ENCODE results near the gene CARMIL1. TPM values are rescaled to one million over a fixed set of nuclear protein-coding genes. Genes with fewer than 3 reads are reported as not detected.

Gene CARMIL1
- polyA plus RNA-seq, 4 donors: 35.3 to 74.5 (median 47.2) TPM

DNA sequence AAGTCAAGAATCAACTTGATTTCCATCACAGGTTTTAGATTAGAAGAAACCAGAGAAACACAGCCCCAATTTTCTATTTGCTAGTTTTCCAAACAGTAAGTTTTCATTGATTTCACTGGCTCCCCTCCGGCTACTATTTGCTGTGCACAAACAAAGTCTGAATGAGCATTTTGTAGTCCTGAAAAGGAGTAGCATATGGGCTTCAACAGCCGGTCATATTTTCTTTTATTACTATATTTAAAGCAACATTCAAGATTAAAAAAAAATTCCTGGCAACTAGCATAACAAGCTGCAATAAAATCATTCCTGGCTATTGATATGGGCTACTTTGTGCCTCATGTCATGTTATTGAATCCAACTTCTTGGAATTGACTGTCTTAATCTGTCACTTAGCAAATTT lies 48.3 kb downstream of the CARMIL1 start:
- WGBS, 3 donors: 17 to 56% (median 36%) methylated on average over 2 of the region's 2 CpGs
- FAIRE-seq: no peak
- Histone ChIP-seq H3K9me3 (ENCODE audit: control insufficient read depth in 2 of 2, insufficient read depth in 1 of 2, low read depth in 1 of 2, low read length in 1 of 2) (no peaks in the 10 kb centered on the region), H3K4me3 (ENCODE audit: low read depth in 1 of 3, low read length in 3 of 3) (no peak overlapping the region), H3K4me1 (ENCODE audit: control insufficient read depth in 3 of 3, insufficient read depth in 2 of 3, low read depth in 1 of 3, low read length in 2 of 3) (peaks cover 20 to 24% (median 21%) of the 10 kb centered on the region in 3 donors), H3K27me3 (ENCODE audit: control insufficient read depth in 3 of 3, insufficient read depth in 3 of 3, low read length in 3 of 3) (no peaks in the 10 kb centered on the region), H3K27ac (ENCODE audit: low read depth in 1 of 3, low read length in 2 of 3) (no peak overlapping the region), H3K36me3 (ENCODE audit: control insufficient read depth in 3 of 3, insufficient read depth in 2 of 3, low read depth in 1 of 3, low read length in 3 of 3) (no peaks in the 10 kb centered on the region)
- no peak for DNase-seq

DNA sequence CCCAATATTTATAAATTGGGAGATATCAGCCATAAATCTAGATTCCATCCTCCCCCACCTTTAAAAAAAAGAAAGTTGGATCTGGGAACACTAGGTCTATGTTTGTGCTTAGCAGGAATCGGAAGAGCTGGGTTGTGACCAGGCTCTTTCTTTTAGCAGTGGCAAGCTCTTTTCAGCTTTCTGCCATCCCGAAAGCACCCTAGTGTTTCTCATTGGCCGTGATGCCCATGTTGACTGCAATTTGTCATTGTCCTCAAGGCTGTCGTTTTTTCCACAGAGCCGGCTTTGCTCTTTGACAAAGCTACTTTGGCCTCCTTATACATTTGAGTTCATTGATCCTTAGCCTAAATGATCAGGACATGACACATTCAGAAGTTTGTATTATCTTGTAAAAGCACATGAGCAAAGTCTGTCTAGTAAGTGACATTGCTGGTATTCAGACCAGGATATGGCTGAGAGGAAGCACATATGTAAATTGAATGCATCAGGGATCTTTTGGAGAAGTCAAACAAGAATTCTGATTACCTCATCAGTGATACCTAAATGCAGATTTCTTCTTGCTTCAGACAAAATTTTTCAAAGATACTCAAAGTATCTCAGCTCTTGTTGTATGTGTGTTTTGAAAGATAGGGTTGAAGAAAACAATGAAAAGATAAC lies 50.1 kb downstream of the CARMIL1 start:
- no peak for FAIRE-seq

DNA sequence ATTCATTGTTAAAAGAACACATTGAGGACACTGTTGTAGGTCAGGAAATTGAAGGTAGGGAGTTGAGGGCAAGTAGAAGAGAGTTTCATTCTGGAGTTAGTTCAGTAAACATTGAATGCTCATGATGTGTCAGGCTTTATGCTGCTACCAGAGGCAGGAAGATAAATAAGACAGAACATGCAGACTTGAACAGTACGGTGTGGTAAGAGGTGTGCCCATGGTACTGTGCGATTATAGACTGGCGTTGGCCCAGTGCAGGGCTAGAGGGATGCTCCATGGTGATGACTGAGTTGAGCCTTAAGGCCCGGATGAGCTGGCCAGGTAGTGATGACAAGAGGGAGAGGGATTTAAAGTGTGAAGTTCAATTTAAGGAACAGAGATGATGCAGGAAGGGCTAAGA lies 50.8 kb downstream of the CARMIL1 start:
- DNase-seq (no peak), FAIRE-seq (no peak)
- 71 to 85% (median 83%) methylated on average over 4 of the region's 4 CpGs for WGBS, 3 donors
- Histone ChIP-seq H3K9me3 (ENCODE audit: control insufficient read depth in 2 of 2, insufficient read depth in 1 of 2, low read depth in 1 of 2, low read length in 1 of 2) (no peaks in the 10 kb centered on the region), H3K27me3 (ENCODE audit: control insufficient read depth in 3 of 3, insufficient read depth in 3 of 3, low read length in 3 of 3) (no peaks in the 10 kb centered on the region), H3K4me1 (ENCODE audit: control insufficient read depth in 3 of 3, insufficient read depth in 2 of 3, low read depth in 1 of 3, low read length in 2 of 3) (peaks cover 19 to 26% (median 20%) of the 10 kb centered on the region in 3 donors), H3K27ac (ENCODE audit: low read depth in 1 of 3, low read length in 2 of 3) (peak overlapping the region in 2 of 3 donors; percentile 11 to 20), H3K36me3 (ENCODE audit: control insufficient read depth in 3 of 3, insufficient read depth in 2 of 3, low read depth in 1 of 3, low read length in 3 of 3) (no peaks in the 10 kb centered on the region), H3K4me3 (ENCODE audit: low read depth in 1 of 3, low read length in 3 of 3) (no peak overlapping the region)

More for the DNA sequence above, 50.1 kb downstream of the CARMIL1 start:
- Histone ChIP-seq H3K27me3 (ENCODE audit: control insufficient read depth in 3 of 3, insufficient read depth in 3 of 3, low read length in 3 of 3) (no peaks in the 10 kb centered on the region), H3K36me3 (ENCODE audit: control insufficient read depth in 3 of 3, insufficient read depth in 2 of 3, low read depth in 1 of 3, low read length in 3 of 3) (no peaks in the 10 kb centered on the region), H3K9me3 (ENCODE audit: control insufficient read depth in 2 of 2, insufficient read depth in 1 of 2, low read depth in 1 of 2, low read length in 1 of 2) (no peaks in the 10 kb centered on the region), H3K4me1 (ENCODE audit: control insufficient read depth in 3 of 3, insufficient read depth in 2 of 3, low read depth in 1 of 3, low read length in 2 of 3) (peaks cover 20 to 26% (median 22%) of the 10 kb centered on the region in 3 donors), H3K27ac (ENCODE audit: low read depth in 1 of 3, low read length in 2 of 3) (peak overlapping the region in 1 of 3 donors; percentile 11), H3K4me3 (ENCODE audit: low read depth in 1 of 3, low read length in 3 of 3) (no peak overlapping the region)
- DNase-seq: peak in 1 of 2 donors; percentile 49
- WGBS, 3 donors: 78 to 82% (median 80%) methylated on average over 5 of the region's 5 CpGs

DNA sequence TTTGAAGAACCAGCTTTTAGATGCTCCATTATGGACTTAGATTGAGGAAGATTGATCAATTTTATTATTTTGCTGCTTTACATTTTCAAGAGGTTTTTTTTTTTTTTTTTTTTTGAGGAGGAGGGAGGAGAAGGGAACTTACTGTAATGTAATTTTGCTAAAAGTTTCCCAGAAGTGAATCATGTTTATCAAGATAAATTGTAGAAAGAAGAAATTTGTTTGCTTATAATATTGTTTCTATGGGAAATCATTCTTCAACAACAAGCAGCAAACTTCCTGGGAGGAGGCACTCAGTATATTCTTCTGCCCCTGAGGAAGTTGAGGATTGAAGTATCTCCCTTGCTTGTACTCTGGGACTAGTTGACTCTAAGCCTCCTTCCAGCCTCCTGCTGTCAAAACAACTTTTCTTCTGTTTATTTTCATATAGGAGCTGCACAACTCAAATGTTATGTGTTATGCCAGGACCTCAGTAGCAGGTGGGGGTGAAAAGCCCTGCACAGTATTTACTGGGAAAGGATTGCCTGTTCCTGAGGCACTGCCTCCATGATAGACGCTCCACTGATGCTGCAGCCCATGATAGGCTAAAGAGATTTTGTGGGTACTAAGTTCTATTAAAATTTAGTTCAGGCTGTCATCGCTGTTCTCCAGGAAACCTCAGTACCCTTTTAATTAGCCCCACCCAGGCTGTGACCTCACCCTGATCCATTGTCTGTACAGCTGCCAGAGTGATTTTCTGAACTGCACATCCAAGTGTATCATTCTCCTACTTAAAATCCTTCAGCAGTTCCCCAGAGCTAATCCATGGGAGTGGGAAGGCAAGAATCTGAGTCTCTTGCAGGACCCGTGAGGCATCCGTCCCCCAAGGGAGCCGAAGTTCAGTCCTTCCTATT lies 51.9 kb downstream of the CARMIL1 start:
- H3K27ac ChIP-seq (ENCODE audit: low read depth in 1 of 3, low read length in 2 of 3): no peak overlapping the region
- WGBS, 3 donors: 39 to 54% (median 53%) methylated on average over 5 of the region's 5 CpGs
- DNase-seq (peak in 1 of 2 donors; percentile 46), FAIRE-seq (no peak)
- no peaks in the 10 kb centered on the region for H3K36me3 ChIP-seq (ENCODE audit: control insufficient read depth in 3 of 3, insufficient read depth in 2 of 3, low read depth in 1 of 3, low read length in 3 of 3)
- H3K4me3 ChIP-seq (ENCODE audit: low read depth in 1 of 3, low read length in 3 of 3): no peak overlapping the region
- H3K4me1 ChIP-seq (ENCODE audit: control insufficient read depth in 3 of 3, insufficient read depth in 2 of 3, low read depth in 1 of 3, low read length in 2 of 3): peaks cover 21 to 26% (median 23%) of the 10 kb centered on the region in 3 donors
- H3K9me3 ChIP-seq (ENCODE audit: control insufficient read depth in 2 of 2, insufficient read depth in 1 of 2, low read depth in 1 of 2, low read length in 1 of 2): no peaks in the 10 kb centered on the region
- no peaks in the 10 kb centered on the region for H3K27me3 ChIP-seq (ENCODE audit: control insufficient read depth in 3 of 3, insufficient read depth in 3 of 3, low read length in 3 of 3)

DNA sequence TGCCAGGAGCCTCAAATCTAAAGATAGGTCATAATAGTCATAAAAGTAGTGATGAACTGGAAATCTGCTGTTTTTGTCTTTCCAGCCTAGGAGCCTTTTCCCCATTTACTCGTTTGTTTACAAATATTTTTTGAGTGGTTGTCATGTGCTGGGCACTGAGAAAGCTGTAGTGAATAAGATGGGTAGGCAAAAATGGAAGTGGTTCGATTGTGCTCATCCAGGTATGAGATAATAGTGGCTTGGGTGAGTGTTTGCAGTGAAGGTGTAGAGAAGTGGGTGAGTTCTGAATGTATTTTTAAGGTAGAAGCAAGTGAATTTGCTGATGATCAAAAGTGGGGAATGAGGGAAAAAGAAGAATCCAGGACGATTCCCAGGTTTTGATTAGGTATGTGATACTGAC lies 53.0 kb downstream of the CARMIL1 start:
- peaks cover 17 to 30% (median 26%) of the 10 kb centered on the region in 3 donors for H3K4me1 ChIP-seq (ENCODE audit: control insufficient read depth in 3 of 3, insufficient read depth in 2 of 3, low read depth in 1 of 3, low read length in 2 of 3)
- H3K36me3 ChIP-seq (ENCODE audit: control insufficient read depth in 3 of 3, insufficient read depth in 2 of 3, low read depth in 1 of 3, low read length in 3 of 3): no peaks in the 10 kb centered on the region
- no peak for FAIRE-seq
- WGBS, 3 donors: 50 to 58% (median 57%) methylated on average over 3 of the region's 3 CpGs
- no peaks in the 10 kb centered on the region for H3K27me3 ChIP-seq (ENCODE audit: control insufficient read depth in 3 of 3, insufficient read depth in 3 of 3, low read length in 3 of 3)
- H3K27ac ChIP-seq (ENCODE audit: low read depth in 1 of 3, low read length in 2 of 3): no peak overlapping the region
- no peaks in the 10 kb centered on the region for H3K9me3 ChIP-seq (ENCODE audit: control insufficient read depth in 2 of 2, insufficient read depth in 1 of 2, low read depth in 1 of 2, low read length in 1 of 2)
- DNase-seq: no peak
- H3K4me3 ChIP-seq (ENCODE audit: low read depth in 1 of 3, low read length in 3 of 3): no peak overlapping the region

DNA sequence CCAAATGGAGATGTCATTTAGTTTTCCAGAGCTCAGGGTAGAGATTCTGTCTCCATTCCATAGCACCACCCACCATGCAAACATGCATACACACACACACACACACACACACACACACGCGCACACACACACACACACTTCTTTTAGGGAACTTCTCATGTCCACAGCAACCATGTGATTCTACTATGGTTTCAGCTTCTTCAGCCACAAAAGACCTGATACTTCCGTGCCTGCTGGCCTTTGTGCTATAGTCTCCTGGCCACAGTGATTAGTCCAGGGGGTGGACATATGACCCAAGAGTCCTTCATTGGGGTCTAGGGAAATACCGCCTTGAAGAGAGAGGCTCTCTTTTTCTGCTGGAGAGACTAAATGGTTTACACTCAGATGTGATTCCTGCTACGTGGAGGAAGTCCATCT lies 53.5 kb downstream of the CARMIL1 start:
- WGBS, 3 donors: 48 to 67% (median 53%) methylated on average over 5 of the region's 5 CpGs

DNA sequence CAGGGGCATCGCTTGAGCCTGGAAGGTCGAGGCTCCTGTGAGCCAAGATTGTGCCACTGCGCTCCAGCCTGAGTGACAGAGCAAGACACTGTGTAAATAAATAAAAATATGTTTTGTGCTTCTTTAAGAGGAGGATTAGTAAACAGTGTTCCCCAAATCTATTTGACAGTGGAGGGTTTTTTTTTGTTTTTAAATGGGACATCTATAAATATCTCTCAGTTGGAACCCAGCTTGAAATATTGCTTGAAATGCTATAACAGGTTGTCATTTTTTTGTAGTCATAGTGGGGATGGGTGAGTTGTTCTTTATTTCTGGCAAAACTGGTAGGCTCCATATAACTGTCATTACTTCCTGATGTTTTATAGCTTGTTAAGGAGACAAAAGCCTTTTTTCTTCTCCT lies 54.3 kb downstream of the CARMIL1 start:
- FAIRE-seq: no peak
- H3K4me1 ChIP-seq (ENCODE audit: control insufficient read depth in 3 of 3, insufficient read depth in 2 of 3, low read depth in 1 of 3, low read length in 2 of 3): peaks cover 14 to 41% (median 26%) of the 10 kb centered on the region in 3 donors

More for the DNA sequence above, 53.5 kb downstream of the CARMIL1 start:
- Histone ChIP-seq H3K36me3 (ENCODE audit: control insufficient read depth in 3 of 3, insufficient read depth in 2 of 3, low read depth in 1 of 3, low read length in 3 of 3) (no peaks in the 10 kb centered on the region), H3K9me3 (ENCODE audit: control insufficient read depth in 2 of 2, insufficient read depth in 1 of 2, low read depth in 1 of 2, low read length in 1 of 2) (no peaks in the 10 kb centered on the region), H3K4me1 (ENCODE audit: control insufficient read depth in 3 of 3, insufficient read depth in 2 of 3, low read depth in 1 of 3, low read length in 2 of 3) (peaks cover 17 to 34% (median 26%) of the 10 kb centered on the region in 3 donors), H3K27ac (ENCODE audit: low read depth in 1 of 3, low read length in 2 of 3) (peak overlapping the region in 1 of 3 donors; percentile 48), H3K27me3 (ENCODE audit: control insufficient read depth in 3 of 3, insufficient read depth in 3 of 3, low read length in 3 of 3) (no peaks in the 10 kb centered on the region), H3K4me3 (ENCODE audit: low read depth in 1 of 3, low read length in 3 of 3) (no peak overlapping the region)
- no peak for DNase-seq
- FAIRE-seq: no peak

DNA sequence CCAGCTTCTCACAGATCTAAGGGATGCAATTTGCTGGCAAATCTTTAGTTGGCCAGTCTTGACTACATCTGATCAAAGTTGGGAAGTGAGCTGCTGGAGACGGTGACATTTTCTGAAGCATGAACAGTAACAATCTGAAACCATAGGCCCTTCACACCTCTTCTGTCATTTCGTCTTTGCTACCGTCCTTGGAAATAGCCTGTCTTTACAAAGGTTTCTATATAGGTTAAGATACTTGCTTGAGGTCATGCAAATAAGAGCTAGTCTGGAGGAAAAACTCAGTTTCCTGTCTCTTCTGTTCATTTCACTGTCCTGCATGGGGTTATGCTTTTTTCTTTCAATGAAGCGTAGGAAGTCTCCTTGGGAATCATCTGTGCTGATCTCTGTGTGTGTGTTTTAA lies 55.6 kb downstream of the CARMIL1 start:
- no peak for FAIRE-seq
- 68 to 76% (median 73%) methylated on average over 4 of the region's 4 CpGs for WGBS, 3 donors

More for the DNA sequence above, 54.3 kb downstream of the CARMIL1 start:
- H3K27me3 ChIP-seq (ENCODE audit: control insufficient read depth in 3 of 3, insufficient read depth in 3 of 3, low read length in 3 of 3): no peaks in the 10 kb centered on the region
- no peak overlapping the region for H3K27ac ChIP-seq (ENCODE audit: low read depth in 1 of 3, low read length in 2 of 3)
- H3K4me3 ChIP-seq (ENCODE audit: low read depth in 1 of 3, low read length in 3 of 3): no peak overlapping the region
- no peak for DNase-seq
- 85 to 89% (median 89%) methylated on average over 3 of the region's 3 CpGs for WGBS, 3 donors
- H3K9me3 ChIP-seq (ENCODE audit: control insufficient read depth in 2 of 2, insufficient read depth in 1 of 2, low read depth in 1 of 2, low read length in 1 of 2): no peaks in the 10 kb centered on the region
- no peaks in the 10 kb centered on the region for H3K36me3 ChIP-seq (ENCODE audit: control insufficient read depth in 3 of 3, insufficient read depth in 2 of 3, low read depth in 1 of 3, low read length in 3 of 3)

More for the DNA sequence above, 55.6 kb downstream of the CARMIL1 start:
- DNase-seq: no peak
- H3K4me3 ChIP-seq (ENCODE audit: low read depth in 1 of 3, low read length in 3 of 3): no peak overlapping the region
- no peak overlapping the region for H3K27ac ChIP-seq (ENCODE audit: low read depth in 1 of 3, low read length in 2 of 3)
- no peaks in the 10 kb centered on the region for H3K9me3 ChIP-seq (ENCODE audit: control insufficient read depth in 2 of 2, insufficient read depth in 1 of 2, low read depth in 1 of 2, low read length in 1 of 2)
- H3K36me3 ChIP-seq (ENCODE audit: control insufficient read depth in 3 of 3, insufficient read depth in 2 of 3, low read depth in 1 of 3, low read length in 3 of 3): no peaks in the 10 kb centered on the region
- no peaks in the 10 kb centered on the region for H3K27me3 ChIP-seq (ENCODE audit: control insufficient read depth in 3 of 3, insufficient read depth in 3 of 3, low read length in 3 of 3)
- H3K4me1 ChIP-seq (ENCODE audit: control insufficient read depth in 3 of 3, insufficient read depth in 2 of 3, low read depth in 1 of 3, low read length in 2 of 3): peaks cover 15 to 46% (median 27%) of the 10 kb centered on the region in 3 donors
